HG02571 (cell line): ENCODE data around the gene PDGFB.

Source experiments
- ATAC-seq: cut with Tn5 transposase; IDR thresholded peaks from one replicate; pipeline ENCODE4 v1.9.1; 2021; ENCODE audit warnings: mild to moderate bottlenecking, moderate library complexity; ENCODE audit not compliant: unreplicated experiment

Gene PDGFB

GRCh38 chr22:39176714-39177455 is 67.9 kb downstream of the PDGFB start:
- ATAC-seq = no peak

GRCh38 chr22:39176143-39176713 is 68.6 kb downstream of the PDGFB start:
- no peak for ATAC-seq

- no peak for ATAC-seq
Measured at GRCh38 chr22:39175353-39176142, 69.2 kb downstream of the PDGFB start.

DNA sequence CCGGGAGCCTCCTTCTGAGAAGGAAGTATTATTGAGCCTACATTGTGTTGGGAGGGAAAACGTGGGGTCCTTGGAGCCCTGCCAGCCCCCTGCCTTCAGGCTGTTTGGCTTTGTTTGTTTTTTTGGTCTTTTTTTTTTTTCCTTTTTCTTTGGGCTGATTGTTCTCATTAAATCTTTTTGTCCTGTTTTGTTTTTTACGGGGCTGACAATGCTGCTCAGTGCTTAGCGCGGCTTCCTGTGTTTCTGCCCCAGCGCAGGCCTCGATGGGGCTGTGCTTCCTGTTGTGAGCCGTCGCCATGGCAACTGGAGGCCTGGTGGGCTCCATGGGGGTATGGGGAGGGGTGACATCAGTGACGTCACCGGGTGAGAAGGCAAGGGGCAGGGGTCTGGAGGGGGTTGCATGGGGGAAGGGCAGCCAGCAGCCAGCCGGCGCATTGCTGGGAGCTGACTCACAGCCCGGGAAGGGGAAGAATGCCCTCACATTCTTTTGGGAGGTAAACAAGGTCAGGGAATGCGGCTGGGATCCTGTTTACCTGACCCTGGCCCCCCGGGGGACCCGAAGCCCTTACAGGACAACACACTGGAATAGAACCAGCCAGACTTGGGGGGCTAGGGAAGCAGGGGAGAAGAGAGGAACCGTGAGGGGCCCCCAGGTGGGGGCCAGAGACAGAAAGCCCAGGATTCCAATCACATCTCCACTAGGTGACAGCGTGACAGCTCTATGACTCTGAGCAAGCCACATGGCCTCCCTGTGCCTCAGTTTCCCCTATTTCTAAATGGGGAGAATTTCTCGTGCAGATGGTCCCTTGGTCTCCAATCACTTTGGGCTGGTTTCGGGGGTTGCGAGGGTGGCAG is 70.1 kb downstream of the PDGFB start:
- ATAC-seq = no peak

GRCh38 chr22:39173787-39174497 is 70.8 kb downstream of the PDGFB start:
- no peak for ATAC-seq
